HL-60 (cell line): ENCODE data around the gene GNPTG.

Source experiments
- CTCF ChIP-seq: IDR thresholded peaks from one replicate; pipeline ENCODE4 v1.5.1; 2011; ENCODE audit warnings: low read length, control low read depth, inconsistent platforms; ENCODE audit not compliant: insufficient read depth
- POLR2AphosphoS5 ChIP-seq: IDR thresholded peaks from 2 replicates; pipeline ENCODE4 v1.6.1; 2012; ENCODE audit warnings: low read depth
- REST ChIP-seq: IDR thresholded peaks from 2 replicates; pipeline ENCODE4 v1.6.1; 2012; ENCODE audit warnings: low read depth; ENCODE audit not compliant: insufficient replicate concordance

GRCh38 chr16:1346422-1347285 is 5.1 kb upstream of the GNPTG start:
- no peak for TF ChIP-seq CTCF
- TF ChIP-seq REST = no peak
- no peak for TF ChIP-seq POLR2AphosphoS5
